NCI-H2029 (cell line): ENCODE measurements around the gene TFF2.

Experiments used
- DNase-seq: peaks from one replicate; lab custom pipeline; 2025; lab: John Stamatoyannopoulos, UW

The TFF2 gene

GRCh38 chr21:42366292-42367010 lies 15.7 kb upstream of the TFF2 start, which contains the start of gene TFF1:
TFF1 (minus strand) TSS chr21:42366535; CDS start chr21:42366495, 40 bp downstream.
- DNase-seq, result no peak

DNA sequence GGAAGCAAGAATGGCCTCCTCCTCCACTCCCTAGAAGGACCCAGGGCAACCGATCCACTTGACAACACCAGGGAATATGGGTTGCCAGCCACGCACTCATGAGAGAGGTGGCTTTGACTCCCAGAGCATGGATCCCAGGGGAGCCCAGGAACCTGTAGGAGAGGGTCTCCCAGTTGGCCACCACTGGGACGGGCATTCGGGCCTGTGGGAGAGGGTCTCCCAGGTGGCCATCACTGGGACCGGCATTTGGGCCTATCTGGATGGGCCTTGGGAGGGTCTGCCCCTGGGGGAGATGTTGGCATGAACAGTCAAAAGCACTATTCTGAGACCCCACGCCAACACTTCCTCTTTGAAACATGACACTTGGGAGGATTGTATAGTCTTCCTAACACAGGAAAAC lies 15.0 kb upstream of the TFF2 start:
- no peak for DNase-seq

GRCh38 chr21:42364304-42364865 lies 13.6 kb upstream of the TFF2 start:
- no peak for DNase-seq

- DNase-seq, result no peak
Observed at GRCh38 chr21:42363312-42363711, 12.5 kb upstream of the TFF2 start.

DNA sequence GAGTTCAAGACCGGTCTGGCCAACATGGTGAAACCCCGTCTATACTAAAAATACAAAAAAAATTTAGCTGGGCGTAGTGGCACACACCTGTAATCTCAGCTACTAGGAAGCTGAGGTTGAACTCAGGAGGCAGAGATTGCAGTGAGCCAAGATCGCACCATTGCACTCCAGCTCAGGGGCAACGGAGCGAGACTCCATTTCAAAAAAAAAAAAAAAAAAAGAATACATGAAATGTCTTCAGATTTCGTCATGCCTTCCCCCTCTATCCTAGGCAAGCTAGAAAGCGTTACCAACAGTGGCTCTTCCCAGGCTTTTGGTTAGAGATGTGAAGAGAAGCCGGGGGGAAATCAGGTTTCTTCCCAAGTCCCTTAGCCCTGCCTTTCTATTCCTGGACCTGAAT lies 11.9 kb upstream of the TFF2 start:
- no peak for DNase-seq

DNA sequence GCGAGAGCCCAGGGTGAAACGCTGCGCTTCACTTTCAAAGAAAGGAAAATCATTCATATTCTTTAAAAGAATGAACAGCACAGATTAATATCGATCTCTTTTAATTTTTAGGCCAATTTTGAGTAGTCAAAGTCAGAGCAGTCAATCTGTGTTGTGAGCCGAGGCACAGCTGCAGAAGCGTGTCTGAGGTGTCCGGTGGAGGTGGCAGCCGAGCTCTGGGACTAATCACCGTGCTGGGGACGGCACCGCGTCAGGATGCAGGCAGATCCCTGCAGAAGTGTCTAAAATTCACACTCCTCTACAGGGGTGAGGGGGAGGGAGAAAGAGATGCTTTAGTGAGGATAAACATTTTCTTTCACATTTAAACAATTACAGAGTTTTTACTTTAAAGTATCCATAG lies 11.4 kb upstream of the TFF2 start:
- no peak for DNase-seq

GRCh38 chr21:42361286-42361685 lies 10.5 kb upstream of the TFF2 start:
- DNase-seq, result no peak

GRCh38 chr21:42360317-42360716 lies 9.5 kb upstream of the TFF2 start:
- DNase-seq, result no peak

- no peak for DNase-seq
Observed at GRCh38 chr21:42358937-42359336, 8.1 kb upstream of the TFF2 start.

- DNase-seq, result no peak
Observed at GRCh38 chr21:42358261-42358660, 7.5 kb upstream of the TFF2 start.

- no peak for DNase-seq
Observed at GRCh38 chr21:42357307-42357706, 6.5 kb upstream of the TFF2 start.

GRCh38 chr21:42356650-42357049 lies 5.9 kb upstream of the TFF2 start:
- no peak for DNase-seq

DNA sequence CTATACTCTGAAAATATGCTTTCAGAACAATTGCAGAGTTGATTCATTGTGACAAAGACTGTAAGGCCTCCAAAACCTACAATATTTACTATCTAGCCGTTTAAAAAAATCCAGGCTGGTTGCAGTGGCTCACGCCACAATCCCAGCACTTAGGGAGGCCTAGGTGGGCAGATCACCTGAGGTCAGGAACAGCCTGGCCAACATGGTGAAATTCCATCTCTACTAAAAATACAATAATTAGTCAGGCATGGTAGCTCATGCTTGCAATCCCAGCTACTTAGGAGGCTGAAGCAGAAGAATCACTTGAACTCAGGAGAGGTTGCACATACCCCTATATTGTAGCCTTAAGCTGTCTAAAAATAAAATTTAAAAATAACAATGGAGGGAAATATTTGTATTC lies 5.3 kb upstream of the TFF2 start:
- no peak for DNase-seq

- no peak for DNase-seq
Observed at GRCh38 chr21:42353623-42354022, 2.8 kb upstream of the TFF2 start.

GRCh38 chr21:42352441-42353095 lies 1.8 kb upstream of the TFF2 start:
- DNase-seq, result no peak

DNA sequence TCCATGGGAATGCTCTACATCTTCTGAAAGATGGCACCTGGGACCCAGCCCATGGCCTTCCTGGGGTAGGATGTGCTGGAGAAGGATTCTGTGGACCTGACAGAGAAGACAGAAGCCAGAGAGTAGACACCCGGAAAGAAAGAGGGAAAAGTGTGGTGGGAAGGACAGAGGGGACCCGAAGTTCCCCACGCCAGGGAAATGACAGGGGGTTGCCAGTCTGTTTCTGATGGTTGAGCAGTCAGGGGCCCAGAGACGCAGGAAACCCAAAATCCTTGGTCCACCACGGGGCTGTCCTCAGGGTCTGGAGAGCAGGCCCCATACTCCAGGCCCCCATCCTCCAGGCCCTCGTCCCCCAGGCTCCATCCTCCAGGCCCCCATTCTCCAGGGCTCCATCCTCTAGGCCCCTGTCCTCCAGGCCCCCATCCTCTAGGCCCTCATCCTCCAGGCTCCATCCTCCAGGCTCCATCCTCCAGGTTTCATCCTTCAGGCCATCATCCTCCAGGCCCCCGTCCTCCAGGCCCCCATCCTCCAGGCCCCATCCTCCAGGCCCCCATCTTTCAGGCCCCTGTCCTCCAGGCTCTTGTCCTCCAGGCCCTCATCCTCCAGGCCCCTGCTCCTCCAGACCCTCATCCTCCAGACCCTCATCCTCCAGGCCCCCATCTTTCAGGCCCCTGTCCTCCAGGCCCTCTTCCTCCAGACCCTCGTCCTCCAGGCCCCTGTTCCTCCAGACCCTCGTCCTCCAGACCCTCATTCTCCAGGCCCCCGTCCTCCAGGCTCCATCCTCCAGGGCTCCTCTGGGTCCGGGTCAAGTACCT lies 1.0 kb upstream of the TFF2 start:
- no peak for DNase-seq

DNA sequence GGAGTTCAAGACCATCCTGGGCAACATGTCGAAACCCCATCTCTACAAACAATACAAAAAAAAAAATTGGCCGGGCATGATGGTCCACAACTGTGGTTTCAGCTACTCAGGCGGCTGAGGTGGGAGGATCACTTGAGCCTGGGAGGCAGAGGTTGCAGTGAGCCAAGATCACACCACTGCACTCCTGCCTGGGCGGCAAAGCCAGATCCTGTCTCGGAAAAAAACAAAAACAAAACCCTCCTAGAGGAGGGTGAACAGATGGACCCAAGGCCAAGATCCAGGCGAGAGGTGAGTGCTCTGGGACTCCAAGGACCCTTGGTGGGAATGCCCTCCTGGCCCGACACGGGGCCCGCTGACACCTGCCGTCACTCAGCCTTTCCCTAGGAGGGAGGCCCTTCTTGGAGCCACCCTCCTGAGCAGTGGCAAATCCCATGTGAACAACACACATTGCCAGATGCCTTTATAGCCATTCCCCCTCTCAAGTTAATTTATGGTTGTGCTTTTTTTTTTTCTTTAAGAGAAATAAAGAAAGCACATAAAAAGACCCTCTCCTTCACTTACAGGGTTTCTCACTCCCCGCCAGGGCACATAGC lies 380 bp downstream of the TFF2 start:
- no peak for DNase-seq

- DNase-seq, result no peak
Observed at GRCh38 chr21:42349420-42350317, 1.1 kb downstream of the TFF2 start.

DNA sequence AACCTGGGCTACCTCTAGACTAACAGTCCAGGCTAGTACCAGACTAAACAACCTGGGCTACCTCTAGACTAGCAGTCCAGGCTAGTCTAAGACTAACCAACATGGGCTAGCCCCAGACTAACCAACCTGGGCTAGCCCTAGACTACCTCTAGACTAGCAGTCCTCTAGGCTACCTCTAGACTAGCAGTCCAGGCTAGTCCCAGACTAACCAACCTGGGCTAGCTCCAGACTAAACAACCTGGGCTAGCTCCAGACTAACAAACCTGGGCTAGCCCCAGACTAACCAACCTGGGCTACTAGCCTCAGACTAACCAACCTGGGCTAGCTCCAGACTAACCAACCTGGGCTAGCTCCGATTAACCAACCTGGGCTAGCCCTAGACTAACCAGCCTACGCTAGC lies 2.0 kb downstream of the TFF2 start:
- no peak for DNase-seq

DNA sequence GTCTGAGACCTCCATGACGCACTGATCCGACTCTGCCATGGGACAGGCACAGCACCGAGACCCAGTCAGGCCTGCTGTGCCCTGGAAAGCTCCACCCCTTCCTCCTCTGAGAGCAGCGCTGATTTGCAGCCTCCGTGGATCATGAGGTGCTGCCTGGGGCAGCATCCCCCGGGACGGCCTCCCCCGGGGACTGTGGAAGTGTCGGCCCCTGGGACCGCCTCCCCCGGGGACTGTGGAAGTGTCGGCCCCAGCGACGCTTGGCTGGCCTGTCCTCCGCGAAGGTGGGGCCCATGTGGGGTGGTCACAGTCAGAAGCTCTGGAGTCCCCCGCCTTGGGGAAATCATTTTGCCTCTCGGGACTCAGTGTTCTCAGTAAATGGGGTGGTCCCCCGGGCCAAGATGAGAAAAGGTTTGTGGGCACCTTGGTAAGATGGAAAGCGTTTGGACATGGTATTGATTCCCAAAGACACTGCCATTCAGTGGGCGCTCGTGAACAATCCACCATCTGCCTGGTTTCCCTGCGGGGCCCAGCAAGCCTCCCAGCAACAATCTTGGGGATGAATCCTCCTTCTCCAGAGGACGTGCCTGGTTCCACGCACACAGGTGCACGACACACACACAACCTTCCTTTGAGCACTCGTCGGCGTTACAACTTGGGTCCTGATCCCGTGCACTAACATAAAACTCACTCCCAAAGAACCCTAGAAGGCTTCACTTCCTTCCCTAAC lies 3.0 kb downstream of the TFF2 start:
- no peak for DNase-seq
